ENCODE results near the gene ZDHHC11B.
"Not testable (repeated sequence)": the region's sequence is repeated elsewhere in the genome, so short reads cannot be mapped to it uniquely, and the experiment has no call there.

Gene ZDHHC11B

GRCh38 chr5:784428-785177 lies at the start of gene ZDHHC11B:
Gene ZDHHC11B, minus strand, starts transcription at chr5:784729. Its CDS starts 17,810 bp downstream, at chr5:766919.
- peak; percentile 99 for DNase-seq

DNA sequence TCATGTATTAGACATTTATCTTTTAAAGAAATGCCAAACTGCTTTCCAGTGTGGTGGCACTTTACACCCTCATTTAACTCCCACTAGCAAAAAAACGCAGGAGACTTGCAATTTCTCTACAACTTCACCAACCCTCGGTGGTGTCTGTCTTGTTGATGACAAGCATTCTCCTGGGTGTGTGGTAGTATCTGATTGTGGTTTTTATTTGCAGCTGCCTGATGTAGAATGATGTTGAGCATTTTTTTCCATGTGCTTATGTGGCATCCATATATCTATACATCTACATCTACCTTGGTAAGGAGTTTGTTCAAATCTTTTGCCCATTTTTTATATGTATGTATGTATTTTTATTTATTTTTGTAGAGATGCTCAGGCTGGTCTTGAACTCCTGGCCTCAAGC lies 49.5 kb upstream of the ZDHHC11B start:
- not testable (repeated sequence) for DNase-seq

DNA sequence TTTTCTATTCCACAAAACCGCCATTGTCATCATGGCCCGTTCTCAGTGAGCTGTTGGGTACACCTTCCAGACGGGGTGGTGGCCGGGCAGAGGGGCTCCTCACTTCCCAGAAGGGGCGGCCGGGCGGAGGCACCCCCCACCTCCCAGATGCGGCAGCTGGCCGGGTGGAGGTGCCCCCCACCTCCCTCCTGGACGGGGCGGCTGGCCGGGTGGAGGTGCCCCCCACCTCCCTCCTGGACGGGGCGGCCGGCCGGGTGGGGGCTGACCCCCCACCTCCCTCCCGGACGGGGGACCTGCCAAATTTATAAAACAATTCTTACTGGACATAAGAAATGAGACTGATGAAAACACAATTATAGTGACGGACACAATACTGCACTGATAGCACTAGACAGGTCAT lies 43.7 kb upstream of the ZDHHC11B start:
- DNase-seq = not testable (repeated sequence)

GRCh38 chr5:825544-825943 lies 41.0 kb upstream of the ZDHHC11B start:
- peak; percentile 66 for DNase-seq

DNA sequence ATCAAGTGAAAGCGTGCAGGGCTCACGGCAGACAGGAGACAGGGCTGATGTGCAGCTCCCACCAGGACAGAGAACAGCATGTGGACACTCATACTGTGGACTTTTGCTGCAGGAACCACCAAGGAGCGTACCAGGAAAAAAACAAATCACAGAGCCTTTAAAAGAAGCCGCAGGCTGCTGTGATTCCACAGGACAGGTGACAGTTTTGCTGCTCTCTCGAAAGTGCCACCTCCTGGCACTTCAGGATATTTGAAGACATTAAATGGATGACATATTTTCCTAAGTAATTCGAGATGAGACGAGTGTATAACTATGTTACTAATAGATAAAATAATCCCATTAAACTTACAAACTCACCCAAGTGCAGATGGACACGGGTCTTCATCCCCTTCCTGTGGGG lies 37.0 kb upstream of the ZDHHC11B start:
- no peak for DNase-seq

DNA sequence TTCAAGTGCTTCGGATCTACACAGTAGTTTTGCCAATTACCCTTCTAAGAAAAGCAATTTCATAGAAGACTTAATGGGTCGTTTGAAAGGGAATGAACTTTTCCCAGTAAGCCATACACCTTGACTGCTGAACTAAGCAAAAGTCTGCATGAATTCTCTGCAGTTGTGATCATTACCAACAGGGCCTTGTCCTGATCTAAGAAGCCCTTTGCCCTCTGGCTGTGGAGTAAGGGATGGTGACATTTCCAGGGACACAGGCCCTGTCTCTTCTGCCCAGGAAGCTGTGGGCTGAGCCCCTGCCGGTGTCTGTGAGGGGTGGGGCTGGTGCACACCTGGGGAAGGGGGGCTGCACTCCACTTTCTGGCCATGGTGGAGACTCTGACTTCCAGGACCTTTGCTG lies 35.7 kb upstream of the ZDHHC11B start:
- DNase-seq = no peak

DNA sequence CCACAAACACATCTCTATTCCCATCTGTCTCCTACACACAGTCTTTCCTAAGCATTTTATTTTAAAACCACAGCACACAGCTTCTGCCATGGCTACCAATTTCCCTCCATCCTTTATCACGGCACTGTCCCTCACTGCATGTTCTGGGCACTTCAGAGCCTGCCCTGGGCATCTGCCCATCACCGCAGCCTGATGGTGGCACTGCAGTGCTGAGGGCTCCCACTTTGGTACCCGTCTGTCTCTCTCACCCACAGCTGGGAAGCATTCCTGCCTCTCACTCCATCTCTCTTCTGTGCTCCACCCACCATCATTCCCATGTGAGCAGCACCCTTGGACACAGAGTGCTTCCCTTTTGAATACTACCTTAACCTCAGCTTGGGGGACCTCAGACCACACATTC lies 34.5 kb upstream of the ZDHHC11B start:
- no peak for DNase-seq

- DNase-seq = no peak
Measured at GRCh38 chr5:816176-816575, 31.6 kb upstream of the ZDHHC11B start.

DNA sequence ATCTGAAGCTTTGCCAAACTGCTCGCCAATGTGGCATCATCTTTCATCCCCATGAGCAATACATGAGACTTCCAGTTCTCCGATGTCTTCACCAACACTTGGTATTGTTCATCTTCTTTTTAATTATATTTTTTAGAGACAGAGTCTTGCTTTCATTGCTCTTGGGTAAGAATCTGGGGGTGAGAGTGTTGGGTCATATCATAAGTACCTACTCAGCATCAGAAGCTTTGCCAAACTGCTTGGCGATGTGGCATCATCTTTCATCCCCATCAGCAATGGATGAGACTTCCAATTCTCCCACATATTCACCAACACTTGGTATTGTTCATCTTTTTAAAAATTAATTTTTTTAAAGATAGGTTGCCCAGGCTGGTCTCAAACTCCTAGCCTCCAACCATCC lies 30.9 kb upstream of the ZDHHC11B start:
- DNase-seq = no peak

- DNase-seq = not testable (repeated sequence)
Measured at GRCh38 chr5:813575-813974, 29.0 kb upstream of the ZDHHC11B start.

- not testable (repeated sequence) for DNase-seq
Measured at GRCh38 chr5:811384-811783, 26.9 kb upstream of the ZDHHC11B start.

- DNase-seq = not testable (repeated sequence)
Measured at GRCh38 chr5:807719-808514, 23.4 kb upstream of the ZDHHC11B start.

- no peak for DNase-seq
Measured at GRCh38 chr5:801472-801871, 16.9 kb upstream of the ZDHHC11B start.

DNA sequence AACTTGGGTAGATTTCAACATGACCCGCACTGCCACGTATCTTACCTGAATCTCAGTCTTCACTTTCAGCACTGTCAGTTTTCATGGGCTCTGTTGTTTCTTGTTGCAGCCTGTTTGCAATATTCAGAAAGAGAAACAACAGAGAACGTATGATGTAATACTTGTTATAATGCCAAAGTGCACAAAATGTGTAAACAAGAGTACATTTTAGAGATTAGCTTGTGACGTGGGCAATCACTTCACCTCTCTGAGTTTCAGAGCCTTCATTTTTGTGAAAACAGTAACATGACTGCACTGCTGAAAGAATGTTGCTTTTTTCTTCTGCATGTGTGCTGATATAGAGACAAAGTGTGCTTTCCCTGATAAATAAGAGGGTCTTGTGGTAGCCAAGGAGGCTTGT lies 16.5 kb upstream of the ZDHHC11B start:
- not testable (repeated sequence) for DNase-seq

DNA sequence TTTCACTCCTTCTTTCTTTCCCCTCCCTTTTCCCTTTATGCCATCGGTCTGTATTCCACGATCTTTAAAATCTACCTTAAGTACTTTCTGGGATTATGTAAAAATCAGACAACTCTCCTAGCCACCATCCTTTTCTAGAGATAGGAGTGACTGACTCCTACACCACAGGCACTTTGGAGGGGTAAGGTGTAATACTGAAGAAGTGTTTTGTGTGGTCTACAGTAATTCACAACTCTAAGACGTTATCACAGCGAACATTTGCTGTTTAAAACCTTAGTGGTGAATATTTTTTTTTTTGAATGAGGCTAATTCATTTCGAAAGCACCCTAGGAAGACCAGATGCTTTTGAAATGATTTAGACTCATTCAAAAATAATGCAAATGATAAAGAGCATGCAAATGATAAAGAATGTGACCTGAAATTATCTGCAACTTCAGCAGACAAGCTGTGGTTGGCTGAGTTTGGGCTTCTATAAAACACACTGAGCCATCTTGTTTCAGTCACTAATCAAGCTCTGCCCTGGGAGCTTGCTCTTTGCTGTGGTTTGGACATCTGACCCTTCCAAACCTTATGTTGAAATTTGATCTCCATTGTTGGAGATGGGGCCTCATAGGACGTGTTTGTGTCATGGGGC lies 14.1 kb upstream of the ZDHHC11B start:
- not testable (repeated sequence) for DNase-seq

- not testable (repeated sequence) for DNase-seq
Measured at GRCh38 chr5:797986-798385, 13.5 kb upstream of the ZDHHC11B start.

GRCh38 chr5:795873-796272 lies 11.3 kb upstream of the ZDHHC11B start:
- DNase-seq = not testable (repeated sequence)

GRCh38 chr5:794948-795347 lies 10.4 kb upstream of the ZDHHC11B start:
- not testable (repeated sequence) for DNase-seq

DNA sequence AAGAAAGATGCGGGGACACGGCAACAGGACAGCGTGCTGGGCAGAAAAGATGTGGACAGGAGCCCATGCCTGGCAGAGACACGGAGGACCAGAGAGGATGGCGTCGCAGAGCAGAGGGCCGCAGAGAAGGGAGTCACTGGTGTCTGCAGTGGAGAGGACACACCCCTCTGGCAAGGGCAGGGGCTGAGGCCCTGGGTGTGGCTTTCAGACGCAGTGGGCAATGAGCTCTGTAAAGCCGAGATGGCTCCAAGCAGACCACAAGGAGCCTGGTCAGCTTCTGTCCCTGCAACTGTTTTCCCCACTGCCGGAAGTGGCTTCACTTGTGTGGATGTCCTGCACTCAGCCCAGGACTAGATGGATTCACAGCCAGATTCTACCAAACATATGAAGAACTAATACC lies 4.2 kb upstream of the ZDHHC11B start:
- not testable (repeated sequence) for DNase-seq

DNA sequence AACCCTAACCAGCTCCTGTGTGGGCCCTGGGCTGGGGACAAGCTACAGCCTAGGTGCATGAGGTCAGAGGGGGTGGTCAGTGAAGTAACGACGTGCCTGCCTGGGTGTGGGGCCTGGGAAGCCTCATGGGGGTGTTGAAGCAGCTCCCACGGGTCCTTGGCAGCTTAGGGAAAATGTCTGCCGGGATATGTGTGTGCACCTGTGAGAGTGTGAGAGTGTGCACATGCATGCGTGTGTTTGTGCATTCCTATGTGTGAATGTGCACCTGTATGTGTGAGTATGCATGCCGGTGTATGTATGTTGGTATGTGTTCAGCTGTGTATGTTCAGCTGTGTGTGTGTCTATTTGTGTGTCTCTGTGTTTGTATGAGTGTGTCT lies 3.3 kb upstream of the ZDHHC11B start:
- DNase-seq = not testable (repeated sequence)

DNA sequence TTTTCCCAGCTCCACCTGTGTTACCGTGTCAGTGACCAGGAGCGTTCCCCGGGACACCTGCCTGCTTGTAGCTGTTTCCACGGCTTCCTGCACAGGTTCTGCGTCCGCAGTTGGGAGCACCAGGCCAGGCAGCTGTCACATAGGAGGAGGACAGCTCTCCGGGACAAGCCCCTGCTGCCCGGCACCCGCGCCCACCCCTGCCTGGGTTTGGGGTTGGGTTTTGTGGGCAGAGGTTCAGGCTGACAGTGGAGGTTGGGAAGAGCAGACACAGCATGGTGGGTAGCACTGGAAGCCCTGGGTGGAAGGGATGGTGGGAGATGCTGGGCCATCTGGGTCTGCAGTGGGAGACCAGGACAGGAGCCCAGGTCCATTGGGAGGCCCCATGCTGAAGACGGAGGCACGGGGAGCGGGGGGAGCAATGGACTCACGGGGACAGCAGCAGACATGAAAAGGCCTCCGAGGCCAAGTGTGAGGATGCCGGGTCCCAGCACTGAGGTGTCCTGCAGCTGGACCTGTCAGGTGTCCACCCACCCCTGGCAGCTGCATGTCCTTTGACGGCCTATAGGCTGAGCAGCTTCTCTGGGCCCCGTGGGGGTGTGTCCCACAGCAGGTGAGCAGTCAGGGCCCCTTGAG lies 2.8 kb upstream of the ZDHHC11B start:
- DNase-seq = not testable (repeated sequence)

GRCh38 chr5:785181-785705 lies 714 bp upstream of the ZDHHC11B start:
- peak; percentile 85 for DNase-seq

GRCh38 chr5:783881-784427 lies 575 bp downstream of the ZDHHC11B start:
- DNase-seq = peak; percentile 86

Measured in DMS53 (cell line).